Measurements from ENCODE around the gene CLIP1.

Gene CLIP1

GRCh38 chr12:122318607-122319605 is 103.6 kb downstream of the CLIP1 start:
- DNase-seq (ENCODE audit: low read depth, low spot score) = no peak
- Histone ChIP-seq H3K4me1 (ENCODE audit: insufficient read depth, insufficient read length) (peaks cover 6% of the 10 kb centered on the region), H3K9ac (ENCODE audit: insufficient read length, low read depth) (no peak overlapping the region), H3K4me3 (ENCODE audit: insufficient read length, low read depth) (no peak overlapping the region), H3K36me3 (ENCODE audit: insufficient read depth, insufficient read length, low read length) (peaks cover 51% of the 10 kb centered on the region), H3K27me3 (ENCODE audit: insufficient read depth, insufficient read length) (no peaks in the 10 kb centered on the region), H3K9me3 (ENCODE audit: insufficient read depth, low read length) (no peaks in the 10 kb centered on the region)
- no peak for TF ChIP-seq ZNF274 (IDR thresholded peaks at IDR 0.05; ENCODE audit: low read depth, low read length)
- TF ChIP-seq SUZ12 (IDR thresholded peaks at IDR 0.05; ENCODE audit: extremely low read depth, insufficient read depth, insufficient read length) = no peak
- no peak for TF ChIP-seq YY1 (IDR thresholded peaks at IDR 0.05; ENCODE audit: insufficient read depth, insufficient read length)

DNA sequence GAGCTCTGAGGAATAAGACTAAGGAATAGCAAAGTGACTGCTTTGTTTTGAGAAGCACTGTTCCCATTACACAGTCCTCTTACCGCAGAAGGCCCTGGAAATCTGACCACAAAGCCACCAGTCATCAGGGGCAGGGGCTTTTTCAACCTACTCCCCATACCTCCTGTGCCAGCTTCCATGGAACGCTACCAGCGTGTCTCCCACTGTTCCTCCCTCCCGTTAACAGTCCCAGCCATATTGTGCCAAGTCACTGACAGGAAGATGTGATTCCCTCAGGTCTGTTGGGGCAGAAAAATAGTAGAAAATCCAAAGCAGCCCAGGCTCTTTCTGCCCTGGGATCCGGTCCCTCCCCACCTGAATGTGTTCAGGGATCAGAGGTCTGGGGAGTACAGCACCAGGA is 109.5 kb downstream of the CLIP1 start:
- Histone ChIP-seq H3K4me1 (ENCODE audit: insufficient read depth, insufficient read length) (peaks cover 3% of the 10 kb centered on the region), H3K4me3 (ENCODE audit: insufficient read length, low read depth) (no peak overlapping the region), H3K27me3 (ENCODE audit: insufficient read depth, insufficient read length) (no peaks in the 10 kb centered on the region), H3K9ac (ENCODE audit: insufficient read length, low read depth) (no peak overlapping the region), H3K9me3 (ENCODE audit: insufficient read depth, low read length) (no peaks in the 10 kb centered on the region), H3K36me3 (ENCODE audit: insufficient read depth, insufficient read length, low read length) (peaks cover 47% of the 10 kb centered on the region)
- TF ChIP-seq ZNF274 (IDR thresholded peaks at IDR 0.05; ENCODE audit: low read depth, low read length) (no peak), SUZ12 (IDR thresholded peaks at IDR 0.05; ENCODE audit: extremely low read depth, insufficient read depth, insufficient read length) (no peak), YY1 (IDR thresholded peaks at IDR 0.05; ENCODE audit: insufficient read depth, insufficient read length) (no peak)
- DNase-seq (ENCODE audit: low read depth, low spot score) = no peak

GRCh38 chr12:122311696-122312095 is 110.8 kb downstream of the CLIP1 start:
- no peak for DNase-seq (ENCODE audit: low read depth, low spot score)
- Histone ChIP-seq H3K9me3 (ENCODE audit: insufficient read depth, low read length) (no peaks in the 10 kb centered on the region), H3K27me3 (ENCODE audit: insufficient read depth, insufficient read length) (no peaks in the 10 kb centered on the region), H3K9ac (ENCODE audit: insufficient read length, low read depth) (no peak overlapping the region), H3K4me3 (ENCODE audit: insufficient read length, low read depth) (no peak overlapping the region), H3K36me3 (ENCODE audit: insufficient read depth, insufficient read length, low read length) (peaks cover 35% of the 10 kb centered on the region), H3K4me1 (ENCODE audit: insufficient read depth, insufficient read length) (peaks cover 3% of the 10 kb centered on the region)
- TF ChIP-seq SUZ12 (IDR thresholded peaks at IDR 0.05; ENCODE audit: extremely low read depth, insufficient read depth, insufficient read length) (no peak), YY1 (IDR thresholded peaks at IDR 0.05; ENCODE audit: insufficient read depth, insufficient read length) (no peak), ZNF274 (IDR thresholded peaks at IDR 0.05; ENCODE audit: low read depth, low read length) (no peak)

- DNase-seq (ENCODE audit: low read depth, low spot score) = no peak
- no peaks in the 10 kb centered on the region for H3K27me3 ChIP-seq (ENCODE audit: insufficient read depth, insufficient read length)
- no peak overlapping the region for H3K9ac ChIP-seq (ENCODE audit: insufficient read length, low read depth)
- peaks cover 3% of the 10 kb centered on the region for H3K4me1 ChIP-seq (ENCODE audit: insufficient read depth, insufficient read length)
- H3K9me3 ChIP-seq (ENCODE audit: insufficient read depth, low read length) = no peaks in the 10 kb centered on the region
- peaks cover 27% of the 10 kb centered on the region for H3K36me3 ChIP-seq (ENCODE audit: insufficient read depth, insufficient read length, low read length)
- no peak for TF ChIP-seq SUZ12 (IDR thresholded peaks at IDR 0.05; ENCODE audit: extremely low read depth, insufficient read depth, insufficient read length)
- TF ChIP-seq YY1 (IDR thresholded peaks at IDR 0.05; ENCODE audit: insufficient read depth, insufficient read length) = no peak
- TF ChIP-seq ZNF274 (IDR thresholded peaks at IDR 0.05; ENCODE audit: low read depth, low read length) = no peak
- no peak overlapping the region for H3K4me3 ChIP-seq (ENCODE audit: insufficient read length, low read depth)
Observed at GRCh38 chr12:122310626-122311333, 111.7 kb downstream of the CLIP1 start.

GRCh38 chr12:122309564-122310121 is 112.8 kb downstream of the CLIP1 start:
- Histone ChIP-seq H3K36me3 (ENCODE audit: insufficient read depth, insufficient read length, low read length) (peaks cover 23% of the 10 kb centered on the region), H3K27me3 (ENCODE audit: insufficient read depth, insufficient read length) (no peaks in the 10 kb centered on the region), H3K4me1 (ENCODE audit: insufficient read depth, insufficient read length) (peaks cover 3% of the 10 kb centered on the region), H3K9ac (ENCODE audit: insufficient read length, low read depth) (no peak overlapping the region), H3K4me3 (ENCODE audit: insufficient read length, low read depth) (no peak overlapping the region), H3K9me3 (ENCODE audit: insufficient read depth, low read length) (no peaks in the 10 kb centered on the region)
- DNase-seq (ENCODE audit: low read depth, low spot score) = no peak
- TF ChIP-seq YY1 (IDR thresholded peaks at IDR 0.05; ENCODE audit: insufficient read depth, insufficient read length) = no peak
- no peak for TF ChIP-seq ZNF274 (IDR thresholded peaks at IDR 0.05; ENCODE audit: low read depth, low read length)
- TF ChIP-seq SUZ12 (IDR thresholded peaks at IDR 0.05; ENCODE audit: extremely low read depth, insufficient read depth, insufficient read length) = no peak

DNA sequence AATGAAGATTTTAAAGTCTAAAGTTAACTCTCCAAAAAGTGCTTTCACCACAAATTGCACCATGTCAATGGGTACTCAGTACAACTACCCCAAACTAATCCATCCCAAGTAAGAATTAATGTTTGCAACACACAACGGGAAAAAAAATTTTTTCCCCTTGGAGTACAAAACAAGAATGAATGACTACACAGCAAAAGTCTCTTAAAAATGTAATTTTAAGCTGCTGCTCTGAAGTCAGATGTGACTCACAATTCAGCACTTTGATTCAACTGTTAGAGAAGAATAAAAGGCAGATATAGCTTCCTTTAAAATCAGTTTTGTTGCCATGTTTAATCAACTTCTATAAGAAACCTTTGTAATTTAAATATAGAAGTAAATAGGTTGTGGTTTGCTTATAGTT is 113.7 kb downstream of the CLIP1 start:
- peaks cover 22% of the 10 kb centered on the region for H3K36me3 ChIP-seq (ENCODE audit: insufficient read depth, insufficient read length, low read length)
- no peaks in the 10 kb centered on the region for H3K4me1 ChIP-seq (ENCODE audit: insufficient read depth, insufficient read length)
- no peak overlapping the region for H3K4me3 ChIP-seq (ENCODE audit: insufficient read length, low read depth)
- no peaks in the 10 kb centered on the region for H3K9me3 ChIP-seq (ENCODE audit: insufficient read depth, low read length)
- DNase-seq (ENCODE audit: low read depth, low spot score) = no peak
- no peaks in the 10 kb centered on the region for H3K27me3 ChIP-seq (ENCODE audit: insufficient read depth, insufficient read length)
- TF ChIP-seq SUZ12 (IDR thresholded peaks at IDR 0.05; ENCODE audit: extremely low read depth, insufficient read depth, insufficient read length) (no peak), ZNF274 (IDR thresholded peaks at IDR 0.05; ENCODE audit: low read depth, low read length) (no peak), YY1 (IDR thresholded peaks at IDR 0.05; ENCODE audit: insufficient read depth, insufficient read length) (no peak)
- H3K9ac ChIP-seq (ENCODE audit: insufficient read length, low read depth) = no peak overlapping the region

All from NT2/D1 (cell line).